Measurements from ENCODE around the gene SPATA6.
"Not testable (repeated sequence)": the region's sequence is repeated elsewhere in the genome, so short reads cannot be mapped to it uniquely, and the experiment has no call there.

SPATA6 gene

DNA sequence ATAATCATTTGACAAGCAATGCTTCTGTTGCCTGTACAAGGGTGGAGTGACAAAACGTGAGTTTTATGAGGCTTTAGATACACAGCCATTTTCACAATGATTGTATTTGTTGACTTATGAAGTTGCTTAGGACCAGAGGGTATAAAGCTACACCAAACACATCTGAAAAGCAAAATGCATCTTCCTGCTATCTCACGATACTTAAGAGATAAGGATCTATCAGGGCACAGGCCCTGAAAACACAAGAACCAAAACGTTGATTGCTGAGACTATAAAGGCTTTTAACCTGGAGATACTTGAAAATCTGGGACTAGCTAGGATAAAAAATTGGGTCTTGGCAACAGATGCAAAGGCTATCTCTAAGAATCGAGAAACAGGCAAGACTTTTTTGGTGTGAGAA is 133.7 kb downstream of the SPATA6 start:
- DNase-seq, result peak; percentile 78

GRCh38 chr1:48333316-48333715 is 138.7 kb downstream of the SPATA6 start:
- DNase-seq, result no peak

GRCh38 chr1:48332115-48332514 is 139.9 kb downstream of the SPATA6 start:
- DNase-seq, result no peak

GRCh38 chr1:48329905-48330304 is 142.1 kb downstream of the SPATA6 start:
- no peak for DNase-seq

DNA sequence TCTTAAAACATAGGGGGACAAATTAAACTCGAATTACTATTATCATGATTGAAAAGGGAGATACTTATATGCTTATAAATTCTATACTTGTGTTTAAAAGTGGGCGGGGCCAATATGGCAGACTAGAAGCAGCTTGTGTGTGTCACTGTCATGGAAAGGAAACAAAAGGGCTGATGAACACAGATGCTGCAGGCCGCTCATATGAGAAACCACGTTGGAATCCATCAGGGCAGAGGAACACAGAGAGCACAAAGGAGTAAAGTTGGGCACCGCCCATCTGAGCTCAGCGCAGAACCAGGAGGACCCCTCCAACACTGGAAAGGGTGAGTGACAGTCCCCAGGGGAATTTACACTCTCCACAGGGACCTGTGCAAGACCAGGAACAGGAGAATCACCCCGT is 142.5 kb downstream of the SPATA6 start:
- DNase-seq, result no peak

GRCh38 chr1:48311829-48312228 is 160.2 kb downstream of the SPATA6 start:
- not testable (repeated sequence) for DNase-seq

- no peak for DNase-seq
Observed at GRCh38 chr1:48309564-48310082, 162.4 kb downstream of the SPATA6 start.

GRCh38 chr1:48302652-48303051 is 169.4 kb downstream of the SPATA6 start:
- DNase-seq, result no peak

GRCh38 chr1:48294656-48295055 is 177.3 kb downstream of the SPATA6 start:
- DNase-seq, result no peak

GRCh38 chr1:48294094-48294493 is 177.9 kb downstream of the SPATA6 start:
- not testable (repeated sequence) for DNase-seq

- DNase-seq, result no peak
Observed at GRCh38 chr1:48292706-48293105, 179.3 kb downstream of the SPATA6 start.

GRCh38 chr1:48291421-48291820 is 180.6 kb downstream of the SPATA6 start:
- DNase-seq, result no peak

- DNase-seq, result no peak
Observed at GRCh38 chr1:48285525-48285924, 186.5 kb downstream of the SPATA6 start.

DNA sequence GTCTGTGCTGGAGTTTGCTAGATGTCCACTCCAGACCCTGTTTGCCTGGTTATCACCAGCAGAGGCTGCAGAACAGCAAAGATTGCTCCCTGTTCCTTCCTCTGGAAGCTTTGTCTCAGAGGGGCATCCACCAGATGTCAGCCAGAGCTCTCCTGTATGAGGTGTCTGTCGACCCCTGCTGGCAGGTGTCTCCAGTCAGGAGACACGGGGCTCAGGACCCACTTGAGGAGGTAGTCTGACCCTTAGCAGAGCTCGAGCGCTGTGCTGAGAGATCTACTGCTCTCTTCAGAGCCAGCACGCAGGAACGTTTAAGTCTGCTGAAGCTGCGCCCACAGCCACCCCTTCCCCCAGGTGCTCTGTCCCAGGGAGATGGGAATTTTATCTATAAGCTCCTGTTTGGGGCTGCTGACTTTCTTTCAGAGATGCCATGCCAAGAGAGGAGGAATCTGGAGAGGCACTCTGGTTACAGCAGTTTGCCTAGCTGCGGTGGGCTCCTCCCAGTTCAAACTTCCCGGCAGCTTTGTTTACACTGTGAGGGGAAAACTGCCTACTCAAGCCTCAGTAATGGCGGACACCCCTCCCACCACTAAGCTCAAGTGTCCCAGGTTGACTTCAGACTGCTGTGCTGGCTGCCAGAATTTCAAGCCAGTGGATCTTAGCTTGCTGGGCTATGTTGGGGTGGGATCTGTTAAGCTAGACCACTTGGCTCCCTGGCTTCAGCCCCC is 187.1 kb downstream of the SPATA6 start:
- not testable (repeated sequence) for DNase-seq

DNA sequence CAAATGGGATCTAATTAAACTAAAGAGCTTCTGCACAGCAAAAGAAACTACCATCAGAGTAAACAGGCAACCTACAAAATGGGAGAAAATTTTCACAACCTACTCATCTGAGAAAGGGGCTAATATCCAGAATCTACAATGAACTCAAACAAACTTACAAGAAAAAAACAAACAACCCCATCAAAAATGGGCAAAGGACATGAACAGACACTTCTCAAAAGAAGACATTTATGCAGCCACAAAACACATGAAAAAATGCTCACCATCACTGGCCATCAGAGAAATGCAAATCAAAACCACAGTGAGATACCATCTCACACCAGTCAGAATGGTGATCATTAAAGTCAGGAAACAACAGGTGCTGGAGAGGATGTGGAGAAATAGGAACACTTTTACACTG is 189.7 kb downstream of the SPATA6 start:
- DNase-seq, result not testable (repeated sequence)

GRCh38 chr1:48277437-48277836 is 194.6 kb downstream of the SPATA6 start:
- not testable (repeated sequence) for DNase-seq

GRCh38 chr1:48266576-48266975 is 205.4 kb downstream of the SPATA6 start:
- DNase-seq, result no peak

GRCh38 chr1:48263041-48263440 is 209.0 kb downstream of the SPATA6 start:
- no peak for DNase-seq

GRCh38 chr1:48261881-48262400 is 210.1 kb downstream of the SPATA6 start:
- no peak for DNase-seq

GRCh38 chr1:48258106-48258505 is 213.9 kb downstream of the SPATA6 start:
- no peak for DNase-seq

GRCh38 chr1:48254254-48254653 is 217.8 kb downstream of the SPATA6 start:
- DNase-seq, result no peak

DNA sequence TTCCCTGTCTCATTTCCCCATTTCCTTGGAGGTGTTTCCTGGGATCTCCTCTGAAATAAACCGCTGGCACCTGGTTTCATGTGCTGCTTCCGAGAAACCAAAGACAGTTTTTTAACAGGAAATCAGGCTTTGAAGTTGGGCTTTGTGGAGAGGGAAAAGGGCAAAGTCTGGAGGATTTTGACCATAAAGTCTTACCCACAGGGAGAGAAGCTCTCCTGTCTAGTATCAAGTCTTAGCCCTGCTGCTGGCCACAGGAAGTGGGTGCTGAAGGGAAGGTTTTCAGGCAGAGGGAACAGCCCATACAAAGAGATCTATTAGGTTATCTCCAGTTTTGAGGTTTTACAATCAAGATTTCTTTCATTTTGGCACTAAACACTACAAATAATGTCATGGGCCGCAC is 220.2 kb downstream of the SPATA6 start:
- no peak for DNase-seq

GRCh38 chr1:48251323-48251722 is 220.7 kb downstream of the SPATA6 start:
- DNase-seq, result no peak

- DNase-seq, result peak; percentile 31
Observed at GRCh38 chr1:48250572-48250971, 221.4 kb downstream of the SPATA6 start.

DNA sequence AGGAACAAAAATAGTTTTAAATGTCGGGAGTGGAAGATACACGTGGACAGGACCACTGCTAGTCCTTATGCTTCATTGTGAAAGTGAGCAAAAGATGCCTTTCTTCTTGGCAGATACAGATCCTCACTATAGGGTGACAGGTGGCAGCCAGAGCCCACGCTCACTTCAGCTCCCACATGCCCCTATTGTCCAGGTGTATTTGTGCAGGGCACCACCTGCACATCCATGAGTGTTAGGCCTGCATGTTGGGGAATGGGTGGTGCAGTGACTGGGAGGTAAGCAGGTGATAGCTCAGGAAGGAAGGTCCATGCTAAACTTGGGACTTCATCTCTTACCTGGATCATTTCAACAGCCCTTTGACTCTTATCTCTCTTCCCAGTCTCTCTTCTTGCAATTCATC is 222.1 kb downstream of the SPATA6 start:
- DNase-seq, result no peak
